HG02943 (cell line): ENCODE data around the gene TLK1.
"Not testable (repeated sequence)": the region's sequence is repeated elsewhere in the genome, so short reads cannot be mapped to it uniquely, and the experiment has no call there.

Experiments used
- ATAC-seq: cut with Tn5 transposase; IDR thresholded peaks from one replicate; pipeline ENCODE4 v1.9.1; 2021; ENCODE audit warnings: mild to moderate bottlenecking, low read depth, moderate library complexity; ENCODE audit not compliant: unreplicated experiment

The TLK1 gene

DNA sequence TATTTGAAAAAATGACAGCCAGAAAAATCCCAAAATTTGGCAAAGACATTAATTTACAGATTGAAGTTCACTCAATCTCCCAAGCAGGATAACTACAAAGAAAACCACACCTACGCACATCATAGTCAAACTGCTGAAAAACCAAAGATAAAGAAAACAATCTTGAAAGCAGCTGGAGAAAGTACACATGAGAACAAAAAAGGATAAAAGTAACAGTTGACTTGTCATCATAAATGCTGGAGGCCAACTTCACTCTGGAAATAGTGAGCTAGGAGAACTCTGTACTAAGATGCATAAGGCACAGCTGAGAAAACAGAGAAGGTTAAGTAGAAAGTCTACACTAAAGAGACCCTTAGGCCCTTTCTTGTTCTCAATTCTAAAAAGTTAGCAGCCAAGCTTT is 73.1 kb downstream of the TLK1 start:
- ATAC-seq = no peak

DNA sequence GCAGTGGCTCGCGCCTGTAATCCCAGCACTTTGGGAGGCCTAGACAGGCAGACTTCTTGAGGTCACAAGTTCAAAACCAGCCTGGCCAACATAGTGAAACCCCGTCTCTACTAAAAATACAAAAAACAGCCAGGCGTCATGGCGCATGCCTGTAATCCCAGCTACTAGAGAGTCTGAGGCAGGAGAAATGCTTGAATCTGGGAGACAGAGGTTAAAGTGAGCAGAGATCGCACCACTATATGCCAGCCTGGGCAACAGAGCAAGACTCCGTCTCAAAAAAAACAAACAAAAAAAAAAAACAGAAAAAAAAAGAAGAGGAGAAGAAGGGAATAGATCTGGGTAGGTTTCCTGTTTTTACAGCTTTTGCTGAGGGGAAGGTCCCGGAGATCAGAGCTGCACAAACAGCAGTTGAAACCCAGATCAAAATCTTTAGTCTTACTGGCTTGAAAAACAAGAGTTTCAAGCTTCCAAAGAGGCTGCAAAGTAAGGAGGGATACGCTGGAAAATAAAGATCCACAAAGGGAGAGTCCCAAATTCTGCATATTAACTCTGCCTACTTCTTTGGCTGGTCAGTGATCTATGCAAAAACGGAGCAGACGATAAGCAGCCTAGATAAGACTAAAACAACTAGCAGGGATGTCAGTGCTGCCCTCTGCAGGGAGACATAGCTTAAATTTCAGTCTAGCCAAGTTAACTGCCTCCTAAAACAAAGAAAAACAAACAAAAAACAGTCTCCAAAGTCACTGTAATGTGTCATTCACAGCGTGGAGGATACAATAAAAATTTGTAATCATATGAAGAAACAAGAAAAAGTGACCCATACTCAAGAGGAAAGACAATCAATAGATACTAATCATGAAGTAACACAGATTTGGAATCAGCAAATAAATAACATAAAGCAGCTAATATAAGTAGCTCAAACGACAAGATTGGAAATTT is 74.1 kb downstream of the TLK1 start:
- ATAC-seq = no peak

DNA sequence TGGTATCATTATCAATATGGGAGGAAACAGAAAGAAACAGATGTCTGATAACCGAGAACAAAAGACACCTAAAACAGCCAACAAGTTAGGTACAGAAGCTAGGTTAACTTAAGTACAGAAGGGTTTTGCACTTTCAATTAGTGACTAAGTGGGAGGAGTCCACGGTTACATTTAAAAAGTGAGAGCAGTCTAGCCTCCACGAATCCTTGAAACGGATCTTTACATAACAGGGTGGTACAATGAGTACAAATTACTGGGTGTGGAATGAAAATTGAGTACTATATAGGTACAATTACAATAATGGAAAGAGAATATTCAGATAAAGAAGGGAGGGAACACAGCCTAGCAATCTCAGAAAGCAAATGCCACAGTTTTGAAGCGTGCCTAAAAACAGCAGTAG is 76.6 kb downstream of the TLK1 start:
- no peak for ATAC-seq

DNA sequence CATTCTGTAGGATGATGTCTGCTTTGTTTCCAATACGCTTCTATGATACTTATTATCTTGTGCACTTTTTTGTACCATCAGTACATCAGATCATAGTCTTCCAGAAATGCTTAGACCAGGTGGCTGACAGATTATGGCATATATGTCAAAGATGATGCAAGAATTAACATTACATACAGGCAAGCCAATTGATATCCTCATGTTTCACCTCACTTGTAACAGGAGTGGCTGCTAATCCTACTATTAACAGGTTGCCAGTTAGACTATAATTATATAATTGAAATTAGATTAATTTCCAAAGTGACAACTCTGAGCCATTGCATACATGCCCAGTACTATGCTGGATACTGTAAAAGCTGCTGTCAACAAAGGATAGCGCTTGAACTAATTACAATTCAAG is 77.2 kb downstream of the TLK1 start:
- ATAC-seq = no peak

DNA sequence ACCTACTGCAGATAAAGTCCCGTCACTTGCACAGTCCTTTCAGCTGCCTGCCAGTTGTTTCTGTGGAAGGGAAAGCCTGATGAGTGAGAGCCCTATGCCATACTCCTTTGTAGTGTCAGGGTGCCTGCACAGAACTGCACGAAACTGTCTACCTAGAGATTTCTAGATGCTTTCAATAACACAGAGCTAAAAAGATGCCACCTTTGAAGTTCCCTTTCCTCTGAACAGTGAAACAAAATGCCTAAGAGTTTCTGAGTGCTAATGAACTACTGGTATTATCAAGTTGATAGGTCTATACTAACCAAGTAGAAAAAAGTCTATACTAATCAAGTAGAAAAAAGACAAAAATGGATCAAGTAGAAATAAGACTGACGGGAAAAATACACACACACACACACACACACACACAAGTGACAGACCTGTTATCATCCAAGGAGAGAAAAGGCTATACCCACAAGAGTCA is 79.0 kb downstream of the TLK1 start:
- no peak for ATAC-seq

DNA sequence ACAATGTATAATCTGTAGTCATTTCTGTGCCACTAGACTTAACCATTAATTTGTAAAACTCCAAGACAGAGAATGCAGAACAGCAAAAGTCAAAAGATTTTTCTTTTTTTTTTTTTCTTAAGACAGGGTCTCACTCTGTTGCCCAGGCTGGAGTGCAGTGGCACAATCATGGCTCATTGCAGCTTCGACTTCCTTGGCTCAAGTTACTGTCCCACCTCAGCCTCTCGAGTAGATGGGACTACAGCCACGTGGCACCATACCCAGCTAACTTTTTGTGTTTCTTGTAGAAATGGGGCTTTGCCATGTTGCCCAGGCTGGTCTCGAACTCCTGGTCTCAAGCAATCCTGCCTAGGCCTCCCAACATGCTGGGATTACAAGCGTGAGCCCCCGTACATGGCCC is 80.1 kb downstream of the TLK1 start:
- no peak for ATAC-seq

DNA sequence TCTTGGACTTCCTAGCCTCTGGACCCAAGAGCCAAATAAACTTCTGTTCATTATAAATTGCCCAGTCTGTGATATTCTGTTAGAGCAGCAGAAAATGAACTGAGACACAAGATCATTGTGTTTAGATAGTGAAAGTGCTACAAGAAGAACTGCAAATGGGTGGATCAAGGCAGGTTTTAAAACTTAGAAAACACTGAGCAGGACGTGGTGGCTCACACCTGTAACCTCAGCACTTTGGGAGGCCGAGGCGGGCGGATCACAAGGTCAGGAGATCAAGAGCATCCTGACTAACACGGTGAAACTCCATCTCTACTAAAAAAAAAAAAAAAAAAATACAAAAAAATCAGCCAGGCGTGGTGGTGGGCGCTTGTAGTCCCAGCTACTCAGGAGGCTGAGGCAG is 84.3 kb downstream of the TLK1 start:
- ATAC-seq = not testable (repeated sequence)

DNA sequence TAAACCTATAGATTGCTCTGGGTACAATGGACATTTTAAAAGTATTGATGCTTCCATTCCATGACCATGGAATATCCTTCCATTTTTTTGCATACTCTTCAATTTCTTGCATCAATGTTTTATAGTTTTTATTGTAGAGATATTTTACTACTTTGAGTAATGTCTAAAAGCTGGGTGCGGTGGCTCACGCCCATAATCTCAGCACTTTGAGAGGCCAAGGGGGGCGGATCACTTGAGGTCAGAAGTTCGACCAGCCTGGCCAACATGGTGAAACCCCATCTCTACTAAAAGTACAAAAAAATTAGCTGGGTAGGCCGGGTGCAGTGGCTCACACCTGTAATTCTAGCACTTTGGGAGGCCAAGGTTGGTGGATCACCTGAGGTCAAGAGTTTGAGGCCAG is 88.5 kb downstream of the TLK1 start:
- ATAC-seq = no peak

DNA sequence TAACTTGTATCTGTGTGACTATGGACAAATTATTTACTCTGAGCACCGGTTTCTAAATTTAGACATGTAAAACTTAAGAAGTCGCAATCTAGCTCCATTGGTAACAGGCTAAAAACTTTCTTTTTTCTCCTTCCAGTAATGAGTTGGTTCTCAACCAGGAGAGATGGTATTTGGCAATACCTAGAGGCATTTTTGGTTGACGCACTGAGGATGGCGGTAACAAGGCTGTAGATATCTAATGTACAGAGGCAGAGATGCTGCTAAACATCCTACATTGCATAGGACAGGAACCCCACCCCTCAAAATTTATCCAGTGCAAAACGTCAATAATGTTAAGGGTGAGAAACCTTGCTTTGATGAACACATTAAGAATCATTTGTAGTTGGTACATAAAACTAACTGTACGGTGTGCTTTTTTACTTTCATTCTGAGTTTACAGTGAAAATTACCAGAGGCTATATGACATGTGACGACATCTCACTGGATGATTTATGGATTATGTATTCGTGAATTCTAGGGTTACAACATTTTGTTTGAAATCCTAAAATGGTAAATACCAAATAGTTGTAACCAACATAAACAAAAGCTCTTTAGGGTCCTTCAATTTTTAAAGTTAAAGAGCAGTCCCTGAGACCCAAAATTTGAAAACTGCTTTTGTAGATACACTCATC is 91.3 kb downstream of the TLK1 start:
- ATAC-seq = no peak

DNA sequence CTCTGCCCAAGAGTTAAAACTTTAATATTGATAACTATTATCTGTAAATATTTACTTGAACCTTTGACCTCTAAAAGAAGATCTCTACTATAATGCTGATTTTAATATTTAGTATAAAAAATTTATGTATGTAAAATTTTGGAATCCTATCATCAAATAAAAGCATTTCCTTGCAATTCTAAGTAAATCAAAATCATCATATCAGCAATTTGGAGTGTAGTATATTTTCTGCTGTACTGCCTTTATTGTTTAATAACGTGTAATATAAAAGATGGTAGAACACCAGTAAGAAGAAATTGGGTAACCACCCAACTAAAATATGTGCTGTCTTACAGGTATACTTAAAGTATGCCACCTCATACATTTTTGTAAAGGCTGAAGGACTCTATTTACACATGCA is 94.6 kb downstream of the TLK1 start:
- no peak for ATAC-seq

DNA sequence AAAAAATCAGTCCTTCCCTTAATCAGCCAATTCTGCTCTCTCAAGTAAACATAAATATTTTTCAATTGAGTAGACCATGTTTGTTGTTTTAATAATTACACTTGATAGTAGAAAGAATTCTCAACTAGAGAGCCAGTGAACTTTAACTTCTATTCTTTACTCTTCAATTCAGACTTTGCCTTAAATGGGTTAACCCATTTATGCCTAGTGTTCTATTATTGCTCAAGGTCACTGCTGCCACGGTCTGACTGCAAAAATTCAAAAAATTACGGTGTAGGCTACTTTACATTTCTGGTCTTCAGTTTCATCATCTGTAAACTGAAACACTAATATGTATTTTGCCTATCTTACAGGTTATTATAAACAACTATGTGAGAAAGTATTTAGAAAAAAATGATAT is 103.1 kb downstream of the TLK1 start:
- no peak for ATAC-seq

DNA sequence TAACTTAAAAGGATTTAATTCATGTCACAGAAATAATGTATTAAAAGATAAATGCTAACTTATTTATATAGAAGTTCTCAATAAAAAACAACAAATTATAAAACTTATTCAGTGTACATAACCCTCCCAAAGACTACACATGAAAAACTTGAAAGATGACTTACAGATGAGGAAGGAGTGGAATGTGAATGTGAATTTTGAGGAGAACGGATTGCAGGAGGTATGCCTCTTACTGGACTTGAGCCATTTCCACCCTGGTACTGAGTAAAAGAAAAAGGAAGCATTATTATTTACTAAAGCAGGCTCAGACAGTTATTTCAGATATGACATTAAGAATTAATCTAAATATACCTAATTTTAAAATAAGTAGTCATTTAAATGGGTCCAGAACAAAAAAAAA is 104.4 kb downstream of the TLK1 start:
- no peak for ATAC-seq

DNA sequence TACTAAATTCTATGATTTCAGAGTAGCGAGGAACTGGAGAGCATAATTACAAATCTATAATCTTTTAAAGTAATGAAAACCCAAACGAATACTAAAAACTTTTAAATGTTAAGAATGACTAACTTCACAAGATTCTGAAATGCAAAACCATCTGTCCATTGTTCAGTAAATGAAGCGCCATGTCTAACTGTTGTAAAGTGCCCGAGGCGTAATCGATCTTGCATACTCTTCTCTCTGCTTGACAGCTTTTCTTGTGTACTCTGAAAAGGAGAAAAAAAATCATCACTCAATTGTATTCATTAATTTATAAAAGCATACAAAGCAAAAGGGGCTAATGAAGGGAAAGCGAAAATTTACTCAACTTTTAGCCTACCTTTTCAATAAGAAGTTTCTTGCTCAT is 111.0 kb downstream of the TLK1 start:
- ATAC-seq = no peak

DNA sequence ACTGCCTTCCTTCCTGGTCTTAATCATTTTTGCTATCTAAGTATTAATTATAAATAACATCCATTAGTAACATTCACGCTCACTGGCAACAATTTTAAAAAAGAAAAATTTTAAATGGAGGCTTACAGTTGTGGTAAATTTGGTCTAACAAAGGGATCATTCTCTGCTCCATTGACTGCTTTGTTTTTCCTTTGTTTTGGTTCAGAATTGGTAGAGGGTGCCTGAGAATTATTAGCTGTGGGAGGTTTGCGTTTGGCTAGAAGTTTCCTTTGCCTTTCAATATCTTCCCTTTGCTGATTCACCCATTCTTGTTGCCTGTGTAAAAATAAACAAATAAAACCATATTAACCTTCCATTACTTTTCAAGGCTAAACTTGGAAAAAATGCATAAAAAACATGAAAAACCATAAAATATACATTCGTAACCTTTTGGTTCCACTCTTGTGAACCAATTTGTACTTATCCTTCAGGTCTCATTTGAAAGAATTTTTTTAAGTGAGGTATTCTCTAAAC is 114.6 kb downstream of the TLK1 start:
- no peak for ATAC-seq

DNA sequence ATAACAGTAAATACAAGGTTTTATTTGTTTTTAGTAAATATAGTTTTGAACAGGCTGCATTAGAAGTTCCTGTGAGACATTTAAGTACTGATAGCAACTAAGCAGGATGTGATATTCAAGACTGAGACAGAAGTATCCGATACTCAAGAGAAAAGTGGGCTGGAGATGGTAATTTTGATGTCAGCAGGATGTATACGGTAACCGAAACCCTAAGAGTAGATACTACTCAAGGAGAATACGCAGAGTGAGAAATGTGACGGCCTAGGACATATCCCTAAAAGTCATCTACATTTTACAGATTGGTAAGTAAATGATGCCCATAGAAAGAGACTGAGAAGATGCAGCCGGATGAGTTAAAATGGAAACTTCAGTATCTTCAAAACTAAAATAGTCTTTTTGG is 116.3 kb downstream of the TLK1 start:
- ATAC-seq = no peak

DNA sequence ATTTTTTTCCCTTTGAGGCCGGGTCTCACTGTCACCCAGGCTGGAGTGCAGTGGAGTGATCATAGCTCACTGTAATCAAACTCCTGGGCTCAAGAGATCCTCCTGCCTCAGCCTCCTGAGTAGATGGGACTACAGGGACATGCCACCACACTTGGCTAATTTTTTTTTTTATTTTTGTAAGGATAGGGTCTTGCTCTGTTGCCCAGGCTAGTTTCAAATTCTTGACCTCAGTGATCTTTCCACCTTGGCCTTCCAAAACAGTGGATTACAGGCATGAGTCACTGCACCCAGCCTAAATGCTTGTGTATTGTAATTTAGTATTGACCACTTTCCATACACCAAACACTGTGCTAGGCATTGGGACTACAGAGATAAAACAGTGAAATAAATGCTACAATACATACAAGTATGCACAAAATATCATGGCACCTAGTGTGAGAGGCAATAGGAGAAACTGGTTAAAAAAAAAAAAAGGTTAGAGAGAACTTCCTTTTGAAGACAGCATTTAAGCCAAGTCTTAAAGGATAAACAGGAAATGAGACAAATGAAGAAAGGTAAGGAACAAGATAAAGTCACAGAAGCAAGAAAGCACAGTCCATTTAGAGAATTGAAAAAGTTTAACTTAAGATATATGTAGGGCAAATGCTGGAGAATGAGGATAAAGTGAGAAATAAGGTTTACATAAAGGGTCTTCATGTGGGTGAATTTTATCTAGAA is 118.3 kb downstream of the TLK1 start:
- ATAC-seq = no peak

DNA sequence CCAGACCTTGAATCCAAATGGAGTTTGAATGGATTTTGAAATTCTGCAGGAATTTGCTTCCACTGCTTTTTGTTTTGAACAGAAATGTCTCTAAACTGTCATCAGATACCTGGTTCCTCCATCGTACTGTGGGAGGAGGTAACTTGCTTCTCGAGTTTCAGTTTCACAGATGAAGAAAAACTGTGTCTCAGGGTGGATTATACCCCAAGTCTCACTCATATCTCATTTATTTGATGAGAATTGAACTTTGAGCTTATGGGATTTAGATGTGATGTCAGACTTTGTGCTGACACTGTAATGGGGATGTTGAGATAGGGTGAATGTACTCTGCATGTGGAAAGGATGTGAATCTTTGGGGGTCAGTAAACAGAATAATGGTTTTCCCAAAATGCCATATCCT is 124.2 kb downstream of the TLK1 start:
- no peak for ATAC-seq

DNA sequence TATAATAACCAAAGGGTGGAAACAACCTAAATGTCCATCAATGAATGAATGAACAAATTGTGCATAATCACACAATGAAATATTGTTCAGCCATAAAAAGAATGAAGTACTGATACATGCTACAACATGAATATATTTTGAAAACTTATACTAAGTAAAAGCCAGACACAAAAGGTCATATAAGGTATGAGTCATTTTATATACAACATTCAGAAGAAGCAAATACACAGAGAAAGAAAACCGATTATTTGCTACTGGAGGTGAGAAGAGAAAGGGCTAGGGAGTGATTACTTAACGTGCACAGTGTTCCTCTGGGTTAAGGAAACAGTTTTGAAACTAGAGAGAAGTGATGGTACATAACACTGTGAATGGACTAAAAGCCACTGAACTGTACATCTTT is 126.4 kb downstream of the TLK1 start:
- ATAC-seq = no peak

DNA sequence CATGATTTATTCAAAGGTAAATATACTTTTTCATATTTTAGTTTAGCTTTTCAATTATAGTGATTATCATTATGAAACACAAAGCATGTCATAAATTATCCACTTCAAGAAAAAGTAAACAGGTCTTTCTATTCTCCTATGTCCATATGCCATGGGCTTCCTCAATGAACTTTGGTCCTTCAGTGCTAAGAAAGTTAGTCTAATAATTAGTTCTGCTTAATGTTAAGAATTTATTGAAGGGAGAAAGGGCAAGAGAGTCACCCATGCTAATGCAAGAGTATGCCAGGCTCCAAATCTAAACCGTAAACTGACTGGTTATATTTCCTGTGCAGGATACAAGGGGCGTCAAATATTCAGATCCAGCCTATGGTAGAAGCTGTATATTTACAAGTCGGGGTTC is 135.5 kb downstream of the TLK1 start:
- no peak for ATAC-seq

DNA sequence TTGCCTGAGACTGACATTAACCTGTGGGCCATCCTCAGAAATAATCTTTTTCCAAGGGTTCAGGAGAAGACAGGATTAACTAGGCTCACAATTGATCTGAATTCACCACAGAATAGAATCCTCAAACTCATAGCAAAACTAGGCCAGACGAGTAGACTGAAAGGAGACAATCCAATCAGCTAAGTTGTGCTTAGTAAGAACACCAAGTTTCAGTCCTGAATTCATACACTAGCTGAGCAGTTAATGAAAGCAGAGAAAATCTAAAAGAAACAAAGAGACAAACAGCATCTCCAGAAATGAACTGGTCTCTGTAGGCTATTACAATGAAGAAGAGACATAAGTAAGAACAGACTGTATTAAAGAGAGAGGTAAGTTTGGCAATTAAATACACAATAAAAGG is 142.2 kb downstream of the TLK1 start:
- no peak for ATAC-seq

DNA sequence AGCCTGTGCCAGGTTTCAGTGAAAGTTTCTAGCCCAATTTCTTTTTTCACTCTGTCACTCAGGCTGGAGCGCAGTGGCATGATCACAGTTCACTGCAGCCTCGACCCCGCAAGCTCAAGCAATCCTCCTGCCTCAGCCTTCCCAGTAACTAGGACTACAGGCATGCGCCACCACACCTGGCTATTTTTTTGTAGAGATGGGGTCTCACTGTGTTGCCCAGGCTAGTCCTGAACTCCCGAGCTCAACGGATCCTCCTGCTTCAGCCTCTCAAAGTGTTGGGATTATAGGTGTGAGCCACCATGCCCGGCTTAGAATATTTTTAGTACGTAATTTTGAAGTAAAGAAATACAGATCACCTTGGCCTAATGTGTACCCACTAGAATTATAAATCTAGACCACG is 144.6 kb downstream of the TLK1 start:
- no peak for ATAC-seq
